Fibroblast of lung (primary cell): ENCODE data around the gene NEK6. TPM values are rescaled to one million over a fixed set of nuclear protein-coding genes. Genes with fewer than 3 reads are reported as not detected.

Experiments
- DNase-seq, 2 donors: peaks; one replicate each; pipeline versions ENCODE4 v3.0.0 to v3.0.0-alpha.2; 2010; ENCODE audit warnings: low read depth in 2 of 2
- H2AFZ ChIP-seq: 2 replicates; pipeline ENCODE4 v1.5.1; 2012; ENCODE audit warnings: low read length, control low read depth, inconsistent platforms
- H3K27ac ChIP-seq: 2 replicates; pipeline ENCODE4 v1.5.1; 2011; ENCODE audit warnings: low read length, control low read depth; ENCODE audit not compliant: insufficient read depth
- H3K27me3 ChIP-seq: 2 replicates; pipeline ENCODE4 v1.5.1; 2011; ENCODE audit warnings: mild to moderate bottlenecking, low read length; ENCODE audit not compliant: control insufficient read depth, insufficient read depth
- H3K36me3 ChIP-seq: 2 replicates; pipeline ENCODE4 v1.5.1; 2011; ENCODE audit warnings: low read length; ENCODE audit not compliant: control insufficient read depth, insufficient read depth
- H3K4me1 ChIP-seq: 2 replicates; pipeline ENCODE4 v1.5.1; 2011; ENCODE audit warnings: low read length; ENCODE audit not compliant: control insufficient read depth, insufficient read depth; ENCODE audit errors: extremely low read depth
- H3K4me2 ChIP-seq: 2 replicates; pipeline ENCODE4 v1.5.1; 2011; ENCODE audit warnings: low read length, control low read depth; ENCODE audit not compliant: insufficient read depth; ENCODE audit errors: extremely low read depth
- H3K4me3 ChIP-seq, 4 experiments: fragments of 200-600 bp in 1 of 4; sonication (generic) in 1 of 4; replicated peaks in 1 of 4; 2 replicates each; pipeline ENCODE4 v1.5.1; 2011 to 2016; ENCODE audit warnings: low read length in 4 of 4, low read depth in 3 of 4, mild to moderate bottlenecking in 3 of 4, control low read depth in 2 of 4, inconsistent platforms in 1 of 4, mixed read lengths in 1 of 4; ENCODE audit not compliant: insufficient read depth in 1 of 4; ENCODE audit errors: control extremely low read depth in 1 of 4
- H3K79me2 ChIP-seq: 2 replicates; pipeline ENCODE4 v1.5.1; 2012; ENCODE audit warnings: mild to moderate bottlenecking, low read length, inconsistent platforms; ENCODE audit not compliant: control insufficient read depth, insufficient read depth
- H3K9ac ChIP-seq: 2 replicates; pipeline ENCODE4 v1.5.1; 2011; ENCODE audit warnings: mild to moderate bottlenecking, low read length, control low read depth; ENCODE audit not compliant: insufficient read depth
- H3K9me3 ChIP-seq: 2 replicates; pipeline ENCODE4 v1.5.1; 2012; ENCODE audit warnings: low read depth, low read length; ENCODE audit not compliant: control insufficient read depth, insufficient read depth
- H4K20me1 ChIP-seq: 2 replicates; pipeline ENCODE4 v1.5.1; 2011; ENCODE audit warnings: low read length; ENCODE audit not compliant: control insufficient read depth, insufficient read depth; ENCODE audit errors: extremely low read depth
- EZH2 ChIP-seq: IDR thresholded peaks from 2 replicates; pipeline ENCODE4 v1.5.1; 2012; ENCODE audit warnings: low read length, control low read depth, mild to moderate bottlenecking; ENCODE audit errors: missing control alignments
- polyA plus RNA-seq, 2 donors: library from polyadenylated mRNA; depleted of rRNA in 1 of 2; stranded (reverse) in 1 of 2; unstranded in 1 of 2; fragments of >200 nt; gene quantifications; 2 replicates each; pipeline ENCODE4 v1.2.1, GENCODE V29; 2011 to 2012; ENCODE audit warnings: missing spikeins in 1 of 2
- total RNA-seq: library from RNA; depleted of rRNA; stranded (reverse); fragments of >200 nt; gene quantifications from 2 replicates; pipeline ENCODE4 v1.2.1, GENCODE V29; 2014
- TF ChIP-seq, protein P1 (sequence below), 2 donors: IDR thresholded peaks in 1 of 2; conservative IDR thresholded peaks in 1 of 2; 1 replicate in 1 of 2; 2 replicates in 1 of 2; pipeline ENCODE4 v1.5.1; 2011 to 2012; ENCODE audit warnings: low read length in 2 of 2, control low read depth in 1 of 2, inconsistent platforms in 1 of 2, low read depth in 1 of 2, mild to moderate bottlenecking in 1 of 2

NEK6 gene
- total and polyA plus RNA-seq, 2 donors (not counting 1 experiment from before 2014, with no cell fraction given): 71.2 to 71.4 TPM

- no peak for TF ChIP-seq EZH2
- TF ChIP-seq, protein P1, sequence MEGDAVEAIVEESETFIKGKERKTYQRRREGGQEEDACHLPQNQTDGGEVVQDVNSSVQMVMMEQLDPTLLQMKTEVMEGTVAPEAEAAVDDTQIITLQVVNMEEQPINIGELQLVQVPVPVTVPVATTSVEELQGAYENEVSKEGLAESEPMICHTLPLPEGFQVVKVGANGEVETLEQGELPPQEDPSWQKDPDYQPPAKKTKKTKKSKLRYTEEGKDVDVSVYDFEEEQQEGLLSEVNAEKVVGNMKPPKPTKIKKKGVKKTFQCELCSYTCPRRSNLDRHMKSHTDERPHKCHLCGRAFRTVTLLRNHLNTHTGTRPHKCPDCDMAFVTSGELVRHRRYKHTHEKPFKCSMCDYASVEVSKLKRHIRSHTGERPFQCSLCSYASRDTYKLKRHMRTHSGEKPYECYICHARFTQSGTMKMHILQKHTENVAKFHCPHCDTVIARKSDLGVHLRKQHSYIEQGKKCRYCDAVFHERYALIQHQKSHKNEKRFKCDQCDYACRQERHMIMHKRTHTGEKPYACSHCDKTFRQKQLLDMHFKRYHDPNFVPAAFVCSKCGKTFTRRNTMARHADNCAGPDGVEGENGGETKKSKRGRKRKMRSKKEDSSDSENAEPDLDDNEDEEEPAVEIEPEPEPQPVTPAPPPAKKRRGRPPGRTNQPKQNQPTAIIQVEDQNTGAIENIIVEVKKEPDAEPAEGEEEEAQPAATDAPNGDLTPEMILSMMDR (conservative IDR thresholded peaks at IDR 0.05 in 1 of 2, IDR thresholded peaks at IDR 0.05 in 1 of 2; ENCODE audit: low read depth in 1 of 2, low read length in 2 of 2): no peak
- Histone ChIP-seq H3K27me3 (no peaks in the 10 kb centered on the region), H3K9me3 (no peaks in the 10 kb centered on the region), H3K36me3 (peaks cover 11% of the 10 kb centered on the region), H3K4me2 (no peak overlapping the region), H3K79me2 (peaks cover 95% of the 10 kb centered on the region), H3K9ac (no peak overlapping the region), H3K4me1 (peaks cover 65% of the 10 kb centered on the region), H2AFZ (no peak overlapping the region), H3K27ac (peak overlapping the region; percentile 38), H4K20me1 (no peaks in the 10 kb centered on the region), H3K4me3 (no peak overlapping the region)
- DNase-seq: peak in 1 of 2 donors; percentile 62
Observed at GRCh38 chr9:124295159-124295794, 37.5 kb downstream of the NEK6 start.

DNA sequence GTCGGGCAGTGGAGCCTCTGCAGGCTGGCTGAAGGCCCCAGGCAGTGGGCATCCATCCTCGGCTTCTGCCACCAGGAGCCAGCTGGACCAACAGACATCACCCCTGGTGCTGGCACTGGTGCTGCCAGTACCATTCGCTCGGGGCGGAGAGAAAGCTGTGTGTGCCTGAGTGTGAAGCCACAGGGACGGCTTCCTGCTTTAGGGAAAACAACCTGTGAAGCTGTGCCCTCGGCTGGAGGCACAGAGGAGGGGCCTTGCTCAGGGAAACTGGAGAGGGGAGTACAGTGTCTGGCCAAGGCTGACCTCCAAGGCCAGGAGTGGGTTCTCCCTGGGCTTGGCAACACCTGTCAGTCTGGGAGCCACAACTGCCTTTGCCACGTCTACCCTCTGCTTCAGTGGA, 38.3 kb downstream of the NEK6 start:
- Histone ChIP-seq H3K4me1 (peaks cover 65% of the 10 kb centered on the region), H3K36me3 (peaks cover 8% of the 10 kb centered on the region), H3K4me3 (no peak overlapping the region), H4K20me1 (no peaks in the 10 kb centered on the region), H3K79me2 (peaks cover 95% of the 10 kb centered on the region), H3K27ac (peak overlapping the region; percentile 38), H2AFZ (no peak overlapping the region), H3K9ac (no peak overlapping the region), H3K9me3 (no peaks in the 10 kb centered on the region), H3K4me2 (no peak overlapping the region), H3K27me3 (no peaks in the 10 kb centered on the region)
- DNase-seq: no peak
- no peak for TF ChIP-seq EZH2
- TF ChIP-seq, protein P1 (conservative IDR thresholded peaks at IDR 0.05 in 1 of 2, IDR thresholded peaks at IDR 0.05 in 1 of 2; ENCODE audit: low read depth in 1 of 2, low read length in 2 of 2): no peak

DNA sequence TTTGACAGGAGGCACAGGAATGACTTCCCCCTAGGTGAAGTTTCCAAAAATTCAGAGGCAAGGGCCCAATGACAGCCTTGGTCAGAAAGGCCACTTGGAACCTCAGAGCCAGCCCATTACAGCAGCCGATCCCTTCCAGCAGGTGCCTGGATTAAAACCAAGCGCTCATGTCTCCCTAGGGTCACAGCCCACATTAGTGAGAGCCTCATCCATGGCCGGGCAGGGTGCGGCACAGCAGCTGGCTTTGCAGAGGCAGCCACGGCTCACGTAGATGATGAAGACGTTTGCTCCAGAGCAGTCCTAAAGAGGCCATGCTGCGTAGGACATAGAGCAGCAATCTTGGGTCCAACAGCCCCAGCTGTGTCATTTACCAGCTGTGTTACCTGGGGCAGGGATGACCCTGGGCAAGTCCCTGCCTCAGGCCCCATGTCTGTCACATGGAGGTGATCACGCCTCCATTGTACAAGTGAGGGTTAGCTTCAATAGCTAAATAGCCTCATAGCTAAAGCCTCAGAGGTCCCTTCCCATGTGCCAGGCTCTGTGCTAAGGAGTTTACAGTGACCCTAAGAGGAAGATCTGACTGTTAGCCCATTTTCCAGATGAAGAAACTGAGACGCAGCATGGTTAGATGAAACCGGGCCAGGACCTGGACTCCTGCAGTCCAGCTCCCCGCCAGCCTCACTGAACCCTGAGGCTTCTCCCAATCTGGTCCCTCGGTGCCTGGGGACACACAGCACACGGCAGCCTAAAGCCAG, 39.2 kb downstream of the NEK6 start:
- DNase-seq: no peak
- no peaks in the 10 kb centered on the region for H4K20me1 ChIP-seq
- no peak overlapping the region for H3K9ac ChIP-seq
- H2AFZ ChIP-seq: no peak overlapping the region
- peaks cover 58% of the 10 kb centered on the region for H3K4me1 ChIP-seq
- H3K9me3 ChIP-seq: no peaks in the 10 kb centered on the region
- H3K4me2 ChIP-seq: peak overlapping the region; percentile 51
- H3K27ac ChIP-seq: peak overlapping the region; percentile 63
- no peak for TF ChIP-seq EZH2
- TF ChIP-seq, protein P1 (conservative IDR thresholded peaks at IDR 0.05 in 1 of 2, IDR thresholded peaks at IDR 0.05 in 1 of 2; ENCODE audit: low read depth in 1 of 2, low read length in 2 of 2): no peak
- H3K79me2 ChIP-seq: peaks cover 95% of the 10 kb centered on the region
- no peak overlapping the region for H3K4me3 ChIP-seq
- H3K36me3 ChIP-seq: peaks cover 15% of the 10 kb centered on the region
- H3K27me3 ChIP-seq: no peaks in the 10 kb centered on the region
